Measurements from ENCODE around the gene TOB1.

TOB1 gene, protein sequence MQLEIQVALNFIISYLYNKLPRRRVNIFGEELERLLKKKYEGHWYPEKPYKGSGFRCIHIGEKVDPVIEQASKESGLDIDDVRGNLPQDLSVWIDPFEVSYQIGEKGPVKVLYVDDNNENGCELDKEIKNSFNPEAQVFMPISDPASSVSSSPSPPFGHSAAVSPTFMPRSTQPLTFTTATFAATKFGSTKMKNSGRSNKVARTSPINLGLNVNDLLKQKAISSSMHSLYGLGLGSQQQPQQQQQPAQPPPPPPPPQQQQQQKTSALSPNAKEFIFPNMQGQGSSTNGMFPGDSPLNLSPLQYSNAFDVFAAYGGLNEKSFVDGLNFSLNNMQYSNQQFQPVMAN

GRCh38 chr17:50866261-50866949 lies at the start of gene TOB1:
Gene TOB1, minus strand, starts transcription at chr17:50866354. Its CDS starts 2,337 bp downstream, at chr17:50864017.
- peak; percentile 97 for DNase-seq

GRCh38 chr17:50914505-50915063 lies 48.4 kb upstream of the TOB1 start:
- DNase-seq: no peak

DNA sequence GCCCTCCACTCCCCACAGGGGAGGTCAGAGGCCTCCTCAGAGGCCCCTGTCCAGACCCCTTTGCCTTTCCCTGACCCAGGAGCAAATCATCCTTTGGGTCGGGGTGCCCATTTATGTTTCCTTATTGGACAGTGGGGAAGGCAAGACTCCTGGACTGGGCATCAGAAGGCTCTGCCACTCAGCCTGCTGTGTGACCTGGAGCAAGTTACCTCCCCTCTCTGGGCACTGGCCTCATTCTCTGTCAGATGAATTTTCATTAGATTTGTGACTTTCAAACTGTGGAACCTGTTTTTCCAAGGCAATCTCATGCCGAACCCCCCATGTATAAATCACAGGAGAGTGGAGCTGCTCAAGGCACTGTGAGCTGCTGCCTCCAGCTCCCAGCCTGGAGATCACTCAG lies 47.0 kb upstream of the TOB1 start:
- DNase-seq: no peak

DNA sequence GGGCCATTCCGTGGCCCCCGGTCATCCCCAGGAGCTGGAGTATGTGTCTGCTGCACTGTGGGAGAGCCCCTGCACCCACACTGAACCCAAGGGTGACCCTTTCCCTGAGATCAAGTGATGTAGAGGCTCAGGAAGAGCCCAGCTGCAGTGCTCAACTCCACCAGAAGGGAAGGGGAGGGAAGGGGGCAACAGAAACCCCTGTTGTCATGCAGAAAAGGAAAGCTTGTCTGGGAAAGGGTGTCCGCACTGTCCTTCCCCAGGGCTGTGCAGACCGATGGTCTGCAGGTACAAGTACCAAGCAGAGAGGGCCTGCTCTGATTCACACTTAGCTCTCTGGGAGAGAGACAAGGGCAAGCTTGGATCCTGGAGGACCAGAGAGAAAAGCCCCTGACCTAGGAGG lies 45.7 kb upstream of the TOB1 start:
- no peak for DNase-seq

- DNase-seq: no peak
Measured at GRCh38 chr17:50911450-50911849, 45.3 kb upstream of the TOB1 start.

DNA sequence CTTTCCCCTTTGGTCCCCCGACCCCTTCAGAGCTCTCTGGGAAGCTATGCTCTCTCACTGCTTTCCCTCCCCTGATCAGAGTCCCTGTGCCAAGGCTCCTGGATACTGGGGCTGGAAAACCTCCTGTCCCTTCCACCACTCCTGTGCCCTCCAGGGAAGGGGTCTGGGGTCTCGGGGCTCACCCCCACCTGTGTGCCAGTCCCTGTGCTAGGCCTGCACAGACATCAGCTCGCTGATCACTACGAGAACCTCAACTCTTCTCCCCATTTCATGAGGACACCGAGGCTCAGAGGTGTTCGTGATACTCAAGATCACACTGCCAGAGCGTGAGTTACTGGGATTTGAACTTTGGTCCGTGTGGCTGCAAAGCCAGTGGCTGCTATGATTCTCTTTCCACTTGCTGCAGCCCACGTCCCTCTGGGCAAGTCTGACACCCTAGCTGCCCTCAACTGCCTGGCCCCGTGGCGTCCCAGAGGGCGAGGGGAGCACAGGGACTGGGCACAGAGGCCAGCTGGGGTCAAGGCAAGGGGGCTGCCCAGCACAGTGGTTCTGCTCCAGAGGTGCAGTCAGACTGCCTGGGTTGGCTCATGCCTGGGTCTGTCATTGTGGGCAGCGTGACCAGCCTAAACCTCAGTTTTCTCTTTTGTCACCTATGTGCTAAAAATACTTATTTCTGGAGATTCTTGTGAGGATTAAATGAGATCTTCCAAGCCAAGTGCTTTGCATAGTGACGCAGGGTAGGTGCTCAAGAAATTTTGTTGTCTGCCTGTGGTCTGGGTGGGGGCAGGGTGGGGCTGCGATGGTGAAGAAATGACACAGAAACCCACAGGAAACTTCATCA lies 43.8 kb upstream of the TOB1 start:
- DNase-seq: peak; percentile 92

- no peak for DNase-seq
Measured at GRCh38 chr17:50908860-50909764, 43.0 kb upstream of the TOB1 start.

DNA sequence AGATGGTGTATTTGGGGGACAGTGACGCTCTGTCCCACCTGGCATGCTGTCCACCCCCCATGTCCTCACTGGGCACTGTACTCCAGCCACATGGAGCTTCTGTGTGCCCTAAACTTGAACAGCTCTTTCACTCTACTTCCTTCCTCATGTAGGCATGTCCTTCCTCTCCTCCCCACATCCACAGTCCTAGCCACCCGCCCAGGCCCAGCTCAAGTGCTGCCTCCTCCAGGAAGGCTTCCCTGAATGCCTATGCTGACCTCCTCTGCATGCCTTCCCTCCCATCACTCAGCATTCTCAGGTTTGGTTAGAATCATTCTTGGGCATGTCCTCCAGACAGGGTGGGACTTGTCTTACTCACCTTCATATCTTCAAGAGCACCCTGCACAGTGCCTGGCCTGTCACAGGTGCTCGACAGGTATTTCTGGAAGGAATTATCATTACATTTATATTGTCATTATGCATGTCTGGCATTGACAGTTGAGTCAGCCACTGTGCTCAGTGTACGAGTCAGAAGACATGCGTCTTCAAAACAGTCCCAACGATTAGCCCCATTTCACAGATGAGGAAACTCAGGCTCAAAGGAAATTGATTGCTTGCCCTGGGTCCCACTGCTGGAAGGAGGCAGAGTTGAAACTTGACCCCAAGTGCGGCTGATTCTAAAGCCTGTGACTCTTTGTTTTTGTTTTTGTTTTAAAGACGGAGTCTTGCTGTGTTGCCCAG lies 42.1 kb upstream of the TOB1 start:
- no peak for DNase-seq

- no peak for DNase-seq
Measured at GRCh38 chr17:50906443-50906842, 40.3 kb upstream of the TOB1 start.

GRCh38 chr17:50905460-50905803 lies 39.3 kb upstream of the TOB1 start:
- no peak for DNase-seq

DNA sequence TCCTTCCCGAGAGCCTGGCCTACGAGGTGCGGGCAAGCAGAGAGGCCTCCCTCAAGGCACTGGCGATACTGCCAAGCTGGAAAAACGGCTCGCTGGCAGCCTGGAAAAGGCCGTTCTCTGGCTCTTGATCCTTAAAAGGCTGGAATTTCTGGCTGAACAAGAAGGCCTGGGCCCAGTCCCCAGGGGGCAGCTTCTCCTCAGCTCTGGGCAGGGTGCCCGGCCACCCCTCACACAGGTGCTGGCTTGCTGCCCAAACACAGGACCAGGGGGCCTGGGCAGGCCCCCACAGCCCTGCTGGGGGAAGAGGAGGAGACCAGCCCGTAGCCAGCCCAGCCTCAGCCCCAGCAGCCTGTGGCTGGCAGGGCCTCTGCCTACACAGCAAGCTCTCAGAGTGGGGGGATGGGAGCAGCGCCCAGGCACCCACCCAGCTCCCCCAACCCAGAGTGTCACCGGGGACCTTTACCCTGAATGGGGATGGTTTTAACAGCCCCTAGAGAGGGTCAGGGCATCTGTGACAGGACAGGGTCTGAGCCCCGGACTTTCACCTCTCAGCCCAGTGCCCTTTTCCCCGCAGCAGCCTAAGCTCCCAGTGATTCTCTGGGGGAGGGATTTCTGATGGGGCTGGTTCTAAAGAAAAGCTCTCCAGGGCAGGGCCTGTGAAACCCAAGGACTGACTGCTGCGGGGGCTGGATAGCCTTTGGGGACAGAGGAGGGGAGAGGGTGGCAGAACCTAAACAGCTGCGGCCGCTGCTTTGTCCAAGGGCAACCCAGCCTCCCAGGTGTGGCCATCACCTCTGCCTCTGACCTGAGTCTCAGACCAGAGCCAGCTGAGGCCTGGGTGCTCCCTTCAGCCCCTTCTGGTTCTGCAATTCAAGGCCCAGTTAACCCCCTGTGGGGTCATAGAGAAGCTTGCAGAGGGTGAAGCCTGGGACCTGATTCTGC lies 38.6 kb upstream of the TOB1 start:
- no peak for DNase-seq

DNA sequence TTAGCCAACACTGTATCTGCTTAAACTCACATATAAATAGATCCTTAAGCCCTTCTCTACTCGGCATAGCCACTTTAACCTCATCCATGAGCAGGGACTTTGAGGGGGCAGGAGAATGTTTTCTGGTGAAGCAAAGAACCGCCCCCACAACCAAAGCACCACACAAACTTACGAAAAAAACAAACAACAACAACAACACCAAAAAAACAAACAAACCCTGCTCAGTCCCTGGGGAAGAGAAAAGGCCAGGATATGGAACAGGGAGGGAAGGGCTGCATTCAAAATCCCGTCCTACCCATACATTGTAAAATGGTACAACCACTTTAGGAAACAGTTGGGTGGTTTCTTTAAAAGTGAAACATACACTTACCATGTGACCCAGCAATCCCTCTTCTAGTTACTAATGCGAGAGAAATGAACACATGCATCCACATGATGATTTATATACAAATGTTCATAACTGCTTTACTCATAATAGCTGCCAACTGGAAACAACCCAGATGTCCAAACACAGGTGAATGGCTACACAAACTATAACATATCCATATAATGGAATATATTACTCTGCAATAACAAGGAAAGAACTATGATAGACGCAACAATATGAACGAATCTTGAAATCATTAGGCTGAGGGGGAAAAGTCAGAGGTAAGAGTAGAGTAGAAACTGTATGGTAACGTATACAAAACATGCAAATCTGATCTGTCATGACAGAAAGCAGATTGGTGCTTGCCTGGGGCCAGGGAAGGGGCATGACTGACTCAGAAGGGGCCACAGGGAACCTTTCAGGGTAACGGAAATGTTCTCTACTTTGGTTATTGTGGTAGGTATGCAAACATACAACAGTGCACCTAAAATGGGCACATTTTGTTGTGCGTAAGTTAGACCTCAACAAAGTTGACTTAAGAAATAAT lies 37.7 kb upstream of the TOB1 start:
- peak; percentile 78 for DNase-seq

GRCh38 chr17:50902372-50903353 lies 36.5 kb upstream of the TOB1 start:
- no peak for DNase-seq

- no peak for DNase-seq
Measured at GRCh38 chr17:50900383-50900892, 34.3 kb upstream of the TOB1 start.

DNA sequence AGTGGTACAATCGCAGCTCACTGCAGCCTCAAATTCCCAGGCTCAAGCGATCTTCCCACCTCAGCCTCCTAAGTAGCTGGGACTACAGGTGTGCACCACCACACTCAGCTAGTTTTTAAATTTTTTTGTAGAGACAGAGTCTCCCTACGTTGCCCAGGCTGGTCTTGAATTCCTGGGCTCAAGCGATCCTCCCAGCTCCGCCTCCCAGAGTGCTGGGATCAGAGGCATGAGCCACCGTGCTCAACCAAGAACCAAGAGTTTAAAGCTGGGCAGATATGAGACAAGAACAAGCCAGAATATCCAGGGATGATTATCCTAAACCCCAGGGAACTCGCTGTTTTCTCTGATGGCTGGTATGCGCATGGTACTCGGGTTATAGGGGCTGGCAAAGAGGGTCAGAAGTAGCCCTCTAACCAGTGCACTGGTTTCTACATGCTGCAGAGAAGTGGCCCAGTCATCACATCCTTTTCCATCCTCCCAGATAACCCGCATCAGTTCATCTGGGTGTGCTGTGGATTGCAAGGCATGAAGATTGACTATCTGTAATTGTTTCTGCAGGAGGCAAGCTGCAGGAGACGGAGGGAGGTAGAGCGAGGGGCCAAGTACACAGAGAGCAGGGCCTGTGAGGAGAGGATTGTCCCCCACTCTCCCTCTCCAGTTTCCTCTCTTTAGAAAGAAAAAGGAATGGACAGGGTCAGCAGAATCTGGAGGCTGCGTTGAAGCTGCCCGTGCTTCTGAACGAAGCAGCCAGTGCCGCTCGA lies 33.6 kb upstream of the TOB1 start:
- no peak for DNase-seq

GRCh38 chr17:50899005-50899460 lies 32.9 kb upstream of the TOB1 start:
- no peak for DNase-seq

Measured in activated CD4-positive, alpha-beta T cell treated with anti-CD3 and anti-CD28 coated beads, Interleukin-2, amount 50 U/mL, for 16 hours (primary cell).